NCI-H128 (cell line): Measurements from ENCODE around the gene WBP2.

ENCODE experiments used
- DNase-seq: peaks from one replicate; lab custom pipeline; 2025; ENCODE audit not compliant: unreplicated experiment; lab: John Stamatoyannopoulos, UW

WBP2 gene

DNA sequence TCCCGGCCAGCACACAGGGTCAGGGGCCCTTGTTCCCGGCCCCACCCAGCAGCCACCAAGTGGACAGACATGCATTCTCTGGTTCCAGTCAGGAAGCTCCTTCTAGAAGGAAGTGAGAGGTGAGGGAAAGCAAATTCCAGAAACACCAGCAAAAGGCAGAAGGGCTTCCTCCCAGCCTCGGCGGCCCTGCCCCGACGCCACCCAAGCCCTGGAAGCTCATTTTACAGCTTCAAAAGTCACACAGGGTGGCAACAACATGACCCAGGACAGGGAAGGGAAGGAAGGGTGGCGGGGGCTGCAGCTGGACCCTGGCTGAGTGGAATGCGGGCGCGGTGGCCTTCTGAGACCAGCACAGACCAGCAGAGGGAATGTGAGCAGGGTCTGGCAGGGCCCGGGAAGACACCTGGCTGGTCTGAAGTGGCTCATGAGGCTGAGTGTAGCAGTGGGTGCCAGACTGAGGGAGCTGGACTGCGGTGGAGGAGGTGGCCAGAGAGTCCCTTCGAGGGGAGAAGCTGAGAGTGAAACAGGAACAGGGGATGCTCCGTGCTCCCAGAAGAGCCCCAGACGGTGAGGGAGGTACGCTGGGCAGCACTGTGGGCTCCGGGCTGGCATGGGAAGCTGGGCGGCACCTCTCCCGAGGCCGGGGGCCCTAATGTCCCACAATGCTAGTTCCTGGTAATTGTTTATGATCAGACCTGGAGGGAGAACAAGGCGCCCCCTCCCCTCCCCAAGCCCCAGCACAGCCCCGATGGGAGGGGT lies 9.0 kb downstream of the WBP2 start:
- DNase-seq = no peak

DNA sequence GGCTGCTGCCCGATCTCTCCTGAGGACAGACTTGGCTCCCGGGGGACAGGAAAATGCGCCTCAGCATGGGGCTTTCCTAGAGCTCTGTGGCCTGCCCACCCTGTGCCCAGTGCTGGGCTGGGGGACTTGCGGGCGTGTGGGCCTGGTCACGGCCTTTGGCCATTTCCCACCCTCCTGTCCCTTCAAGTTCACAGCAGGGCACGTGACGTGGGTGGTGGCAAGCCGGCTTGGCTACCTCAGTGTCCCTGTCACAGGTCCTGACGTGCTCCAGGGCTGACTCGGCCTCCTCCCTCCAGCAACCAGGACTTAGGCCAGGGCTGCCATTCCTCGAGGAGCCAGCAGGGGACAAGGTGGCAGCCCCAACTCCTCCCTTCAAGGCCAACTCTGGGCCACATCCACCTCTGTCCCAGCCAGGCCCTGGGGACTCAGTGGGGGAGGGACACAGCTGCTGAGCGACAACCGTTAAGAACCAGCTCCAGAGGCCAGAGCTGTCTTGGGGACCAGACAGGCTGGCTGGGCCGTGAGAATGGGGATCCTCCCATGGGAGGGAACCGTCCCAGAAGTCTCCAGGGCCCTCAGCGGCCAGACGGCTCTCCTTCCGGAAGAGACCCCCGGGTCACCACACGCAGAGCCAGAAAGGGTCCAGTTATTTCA lies 9.9 kb downstream of the WBP2 start:
- DNase-seq = no peak

DNA sequence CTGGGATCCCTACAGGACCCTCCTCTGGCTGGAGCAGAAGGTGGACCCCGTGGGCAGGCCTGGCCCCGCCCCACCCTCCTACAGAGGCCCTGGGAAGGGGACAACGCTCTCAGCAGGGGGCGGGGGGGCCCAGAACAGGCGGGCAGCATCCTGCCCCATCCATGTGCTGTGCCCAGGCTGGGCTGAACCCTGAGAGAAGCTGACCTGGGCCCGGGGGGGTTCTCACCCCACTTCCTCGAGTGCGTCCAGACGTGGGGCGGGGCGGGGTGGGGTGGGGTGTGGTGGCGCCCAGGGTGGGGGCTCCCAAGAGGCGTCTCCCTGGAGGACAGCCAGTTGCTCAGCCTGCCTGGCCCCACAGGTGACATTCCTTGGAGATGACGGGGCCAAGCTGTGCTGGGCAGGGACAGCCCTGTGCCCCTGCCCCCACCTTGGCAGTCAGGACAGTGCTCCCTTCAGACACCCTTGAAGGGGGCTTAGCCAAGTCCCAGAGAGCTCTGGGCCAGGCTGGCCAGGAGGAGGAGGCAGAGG lies 10.5 kb downstream of the WBP2 start:
- DNase-seq = no peak

DNA sequence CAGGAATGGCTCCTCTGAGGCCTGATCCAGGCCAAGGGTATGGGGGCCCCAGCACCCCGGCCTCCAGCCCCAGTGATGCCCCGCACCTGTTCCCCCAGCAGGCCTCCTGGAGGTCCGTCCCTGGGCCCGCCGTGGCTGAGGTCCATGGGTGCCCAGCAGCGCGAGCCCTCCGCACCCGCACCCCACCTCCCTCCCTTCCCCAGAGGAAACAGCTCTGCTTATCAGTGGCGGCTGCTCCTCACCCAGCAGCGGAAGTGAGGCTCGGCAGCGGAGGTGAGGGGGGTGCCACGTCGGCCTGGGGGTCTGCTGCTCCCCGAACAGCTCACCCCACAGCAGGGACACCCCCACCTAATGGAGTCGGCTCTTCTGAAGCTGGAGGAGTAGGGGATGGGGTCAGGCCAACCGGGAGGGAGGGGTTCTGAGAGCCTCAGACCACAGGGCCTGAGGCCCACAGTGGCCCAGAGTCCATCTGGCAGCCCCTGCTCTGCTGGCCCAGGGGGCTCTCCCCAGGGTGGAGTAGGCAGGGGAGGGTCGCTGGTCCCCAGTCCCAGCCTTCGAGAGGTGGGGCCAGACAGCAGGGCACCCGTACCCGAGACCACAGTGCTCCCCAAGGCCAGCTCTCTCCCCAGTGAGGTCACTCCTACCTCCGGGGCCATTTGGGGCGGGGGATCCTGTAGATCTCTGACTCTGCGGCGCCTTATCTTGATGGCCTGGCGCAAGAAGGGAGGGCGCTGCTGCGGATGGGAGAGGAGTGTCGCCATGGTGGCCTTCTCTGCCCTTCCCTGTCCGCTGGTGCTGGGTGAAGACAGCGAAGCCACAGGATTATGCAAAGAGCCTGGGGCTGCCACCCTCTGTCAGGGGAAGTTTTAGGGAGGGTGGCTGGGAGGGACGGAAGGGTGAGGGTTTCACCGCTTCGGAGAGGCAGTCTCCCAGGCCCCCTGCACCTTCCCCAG lies 11.3 kb downstream of the WBP2 start, which contains the start of gene UNC13D:
Gene UNC13D (minus strand): TSS at position 828 of the 953 bp plus-strand sequence. CDS start 67 bp downstream, at position 761.
- DNase-seq = no peak

DNA sequence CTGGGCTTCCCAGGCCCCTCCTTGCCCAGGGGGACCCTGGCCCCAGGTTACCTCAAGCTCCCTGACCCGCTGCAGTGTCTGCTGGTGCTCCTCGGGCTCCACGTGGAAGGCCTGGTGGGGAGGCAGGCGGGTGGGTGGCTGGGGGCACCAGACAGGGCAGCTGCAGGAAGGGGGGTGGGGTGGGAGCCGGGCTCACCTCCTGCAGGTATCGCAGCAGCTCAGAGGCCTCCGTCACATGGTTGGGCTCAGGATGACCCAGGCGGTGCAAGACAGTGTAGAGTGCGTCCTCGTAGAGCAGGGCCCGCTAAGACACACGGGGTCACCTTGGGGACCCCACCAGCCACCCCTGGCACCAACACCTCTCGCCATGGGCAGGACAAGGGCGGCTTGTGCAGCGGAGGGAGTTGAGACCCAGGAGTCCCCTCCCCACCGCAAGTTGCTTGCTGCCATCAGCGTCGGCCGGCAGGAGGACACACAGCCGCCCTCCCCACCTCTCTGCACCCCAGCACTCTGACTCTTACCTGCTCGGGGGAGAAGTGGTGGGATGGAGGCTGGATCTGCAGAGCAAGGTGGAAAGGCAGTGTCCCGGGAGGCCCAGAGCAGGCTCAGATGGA lies 12.1 kb downstream of the WBP2 start:
- no peak for DNase-seq

DNA sequence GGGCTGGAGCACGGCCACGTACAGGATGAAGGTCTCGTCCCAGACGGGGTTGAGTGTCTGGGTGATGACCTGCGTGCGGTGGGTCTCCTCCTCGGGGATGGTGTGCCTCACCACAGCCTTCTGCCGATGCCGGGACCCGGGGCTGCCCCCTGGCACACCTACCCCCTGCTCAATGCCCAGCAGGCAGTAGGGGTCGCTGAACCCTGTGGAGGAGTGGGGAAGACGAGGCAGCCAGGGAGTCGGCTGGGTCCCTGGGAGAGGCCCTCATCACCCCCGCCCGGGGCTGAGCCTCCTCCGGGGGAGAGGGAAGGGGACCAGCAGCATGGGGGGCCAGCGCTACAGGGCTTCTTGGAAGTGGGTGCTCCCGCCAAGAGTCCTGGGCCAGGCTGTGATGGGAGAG lies 12.7 kb downstream of the WBP2 start:
- no peak for DNase-seq

DNA sequence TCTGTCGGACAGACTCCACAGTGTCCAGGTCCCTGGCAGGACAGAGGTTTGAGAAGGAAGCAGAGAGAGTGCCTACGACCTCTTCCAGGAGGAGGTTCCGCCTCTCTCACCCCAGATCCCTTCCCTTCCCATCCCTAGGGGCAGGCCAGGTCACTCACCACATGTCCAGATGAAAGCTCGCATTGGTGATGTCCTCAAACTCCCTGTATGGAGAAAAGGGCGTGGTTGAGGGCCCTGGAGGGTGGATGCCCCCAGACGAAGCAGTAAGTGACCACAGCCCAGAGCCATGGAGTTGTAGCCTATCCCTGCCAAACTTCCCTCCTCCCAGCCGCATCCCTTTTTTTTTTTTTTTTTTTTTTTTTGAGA lies 14.4 kb downstream of the WBP2 start:
- no peak for DNase-seq

DNA sequence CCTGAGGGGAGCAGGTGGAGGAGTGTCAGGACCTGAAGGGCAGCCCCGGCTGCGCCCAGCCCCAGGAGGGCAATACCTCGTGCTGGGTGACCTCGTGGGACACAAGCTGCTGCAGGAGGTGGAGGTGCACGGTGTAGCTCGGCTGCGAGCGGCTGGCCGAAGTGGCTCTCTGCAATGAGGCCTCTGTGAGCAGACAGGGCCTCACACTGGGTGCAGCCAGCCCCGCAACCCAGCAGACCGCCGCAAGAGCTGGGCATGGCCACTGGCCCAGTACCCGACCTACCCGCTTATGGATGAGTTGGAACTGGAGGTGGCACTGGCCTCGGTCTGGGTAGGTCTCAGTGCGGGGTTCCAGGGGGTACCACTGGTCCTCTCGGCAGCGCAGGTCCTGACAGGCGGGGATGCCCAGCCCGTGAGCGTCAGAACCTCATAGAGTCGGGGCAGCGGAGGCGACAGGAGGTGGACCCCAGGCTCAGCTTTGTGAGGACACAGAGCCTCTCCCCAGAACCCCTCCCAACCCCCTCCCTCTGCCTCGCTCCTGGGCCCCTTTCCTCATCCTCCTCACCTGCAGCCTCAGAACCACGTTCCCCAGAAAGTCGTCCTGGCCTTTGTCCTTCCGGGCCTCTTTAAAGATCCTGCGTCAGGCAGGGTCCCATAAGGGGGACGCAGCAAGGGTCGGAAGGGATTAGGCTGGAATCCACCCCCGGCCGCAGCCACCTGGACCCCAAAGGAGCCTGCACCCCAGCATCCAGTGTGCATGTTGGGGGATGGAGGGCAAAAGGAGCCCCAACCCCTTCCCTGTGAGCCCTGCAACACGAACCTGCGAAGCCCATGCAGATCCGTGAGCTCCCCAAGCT lies 15.0 kb downstream of the WBP2 start:
- DNase-seq = no peak

DNA sequence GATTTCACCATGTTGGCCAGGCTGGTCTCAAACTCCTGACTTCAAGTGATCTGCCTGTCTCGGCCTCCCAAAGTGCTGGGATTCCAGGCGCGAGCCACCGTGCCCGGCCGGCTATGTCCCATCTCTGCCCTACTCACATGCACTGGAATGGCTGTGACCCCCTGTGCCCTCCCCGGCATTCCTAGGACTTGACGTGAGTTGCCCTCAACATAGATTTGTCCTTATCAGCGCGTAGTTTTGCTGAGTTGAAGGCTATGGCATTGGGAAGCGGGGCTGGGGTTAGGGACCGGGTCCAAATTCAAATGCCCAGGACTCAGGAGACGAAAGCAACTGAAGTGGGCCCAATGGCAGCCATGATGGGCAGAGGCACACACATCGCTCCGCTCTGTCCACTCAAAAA lies 16.7 kb downstream of the WBP2 start:
- no peak for DNase-seq

DNA sequence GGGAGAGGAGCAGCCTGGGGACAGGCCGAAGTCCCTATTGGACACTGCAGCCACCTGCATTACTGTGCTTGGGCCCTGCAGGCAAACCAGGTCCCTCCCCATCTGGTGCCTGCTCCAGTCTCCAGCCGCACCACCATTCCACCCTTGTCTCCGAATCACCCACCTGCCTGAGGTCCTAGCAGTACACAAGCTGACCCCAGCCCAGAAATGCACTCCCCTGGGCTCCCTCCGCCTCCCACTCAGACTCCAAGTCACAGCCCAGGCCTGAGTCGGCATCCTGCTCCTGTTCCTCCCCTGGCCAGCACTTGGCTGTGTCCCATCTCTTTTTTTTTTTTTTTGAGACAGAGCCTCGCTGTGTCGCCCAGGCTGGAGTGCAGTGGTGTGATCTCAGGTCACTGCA lies 17.2 kb downstream of the WBP2 start:
- DNase-seq = no peak

DNA sequence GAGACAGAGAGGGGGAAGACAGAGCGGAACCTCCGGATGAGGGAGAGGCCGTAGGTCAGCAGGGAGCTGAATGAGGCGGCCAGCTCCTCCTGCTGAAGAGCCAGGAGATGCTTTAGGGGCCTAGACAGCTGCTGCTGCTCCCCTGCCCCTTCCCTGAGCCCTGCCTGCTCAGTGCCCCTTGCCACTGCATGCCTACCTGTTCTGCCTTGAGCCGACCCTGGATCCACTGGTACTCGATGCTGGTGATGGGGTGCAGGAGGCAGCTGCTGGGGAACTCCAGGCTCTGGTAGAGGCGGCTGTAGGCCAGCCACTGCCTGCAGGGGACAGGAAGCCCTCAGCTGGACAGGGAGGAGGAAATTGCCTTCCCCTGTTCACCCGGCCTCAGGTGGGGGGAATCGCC lies 18.5 kb downstream of the WBP2 start:
- DNase-seq = no peak

DNA sequence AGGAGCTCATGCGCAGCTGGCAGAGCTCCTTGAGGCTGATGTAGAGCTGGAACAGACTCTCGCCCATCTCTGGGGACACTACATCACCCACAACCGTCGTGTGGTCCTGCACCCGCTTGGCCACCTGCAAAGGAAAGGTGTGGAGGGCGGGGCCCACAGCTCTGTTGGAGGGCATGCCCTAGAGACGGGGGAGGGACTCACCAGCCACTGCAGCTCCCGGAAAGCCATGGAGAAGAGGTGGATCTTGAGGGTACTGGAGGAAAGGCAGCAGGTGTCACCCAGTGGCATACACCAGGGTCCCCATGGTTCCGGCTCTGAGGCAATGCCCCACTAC lies 19.5 kb downstream of the WBP2 start:
- no peak for DNase-seq

DNA sequence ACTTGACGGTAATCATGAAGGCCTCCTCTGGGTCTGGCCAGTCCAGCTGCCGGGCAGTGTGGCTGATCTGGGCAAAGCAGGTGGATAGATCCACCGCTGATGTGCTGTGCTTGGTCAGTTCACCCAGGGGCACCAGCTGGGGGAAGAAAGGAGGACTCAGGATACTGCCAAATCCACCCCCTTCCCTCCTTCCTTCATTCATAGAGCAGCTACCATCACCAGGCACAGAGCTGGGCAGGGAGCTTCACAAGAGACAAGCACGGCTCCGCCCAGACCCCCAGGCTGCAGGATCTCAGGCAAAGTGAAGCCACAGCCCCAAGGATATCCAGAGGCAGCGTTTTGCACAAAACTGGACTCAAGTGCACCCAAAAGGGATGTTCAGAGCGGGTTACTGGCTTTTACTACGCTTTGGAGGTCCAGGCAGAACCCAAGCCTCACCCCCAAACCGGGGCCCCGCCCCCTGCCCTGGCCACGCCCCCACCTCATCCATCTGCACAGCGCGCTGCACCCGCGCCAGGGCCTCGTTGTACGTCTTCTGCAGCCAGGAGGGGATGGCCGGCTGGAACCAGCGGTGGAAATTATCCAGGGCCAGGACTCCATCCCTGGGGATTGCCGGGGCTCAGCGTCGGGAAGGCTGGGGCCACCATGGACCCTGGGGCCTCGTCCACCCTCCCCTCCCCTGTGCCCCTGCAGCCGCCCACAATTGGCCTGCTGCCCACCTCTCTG lies 20.0 kb downstream of the WBP2 start:
- DNase-seq = no peak

DNA sequence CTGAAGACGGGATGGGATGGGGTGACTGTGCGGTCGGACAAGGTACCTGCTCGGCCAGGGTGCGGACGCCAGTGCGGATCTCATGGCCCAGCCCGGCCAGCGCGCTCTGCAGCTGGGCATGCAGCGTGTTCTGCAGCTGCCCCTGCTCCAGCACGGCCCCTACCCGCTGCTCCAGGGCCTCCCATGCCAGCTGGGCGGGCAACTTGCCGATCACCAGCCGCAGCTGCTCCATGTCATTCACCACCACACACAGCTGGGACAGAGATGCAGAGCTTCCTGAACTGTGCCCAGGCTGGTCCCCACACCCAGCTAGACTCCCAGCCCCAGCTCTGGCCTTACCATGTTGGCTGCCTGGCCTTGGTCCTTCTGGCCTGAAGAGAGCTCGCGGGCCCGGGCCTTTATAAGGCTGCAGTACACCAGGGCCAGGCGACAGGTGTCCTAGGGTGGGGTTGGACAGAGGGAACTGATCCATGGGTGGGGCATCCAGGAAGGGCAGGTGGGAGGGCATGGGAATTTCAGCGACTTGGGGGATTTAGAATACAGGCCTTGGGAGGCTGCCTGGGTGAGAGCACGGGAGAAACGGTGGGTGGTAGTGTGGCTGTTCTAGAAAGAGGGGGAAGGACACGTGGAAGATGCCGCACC lies 20.7 kb downstream of the WBP2 start:
- DNase-seq = no peak

DNA sequence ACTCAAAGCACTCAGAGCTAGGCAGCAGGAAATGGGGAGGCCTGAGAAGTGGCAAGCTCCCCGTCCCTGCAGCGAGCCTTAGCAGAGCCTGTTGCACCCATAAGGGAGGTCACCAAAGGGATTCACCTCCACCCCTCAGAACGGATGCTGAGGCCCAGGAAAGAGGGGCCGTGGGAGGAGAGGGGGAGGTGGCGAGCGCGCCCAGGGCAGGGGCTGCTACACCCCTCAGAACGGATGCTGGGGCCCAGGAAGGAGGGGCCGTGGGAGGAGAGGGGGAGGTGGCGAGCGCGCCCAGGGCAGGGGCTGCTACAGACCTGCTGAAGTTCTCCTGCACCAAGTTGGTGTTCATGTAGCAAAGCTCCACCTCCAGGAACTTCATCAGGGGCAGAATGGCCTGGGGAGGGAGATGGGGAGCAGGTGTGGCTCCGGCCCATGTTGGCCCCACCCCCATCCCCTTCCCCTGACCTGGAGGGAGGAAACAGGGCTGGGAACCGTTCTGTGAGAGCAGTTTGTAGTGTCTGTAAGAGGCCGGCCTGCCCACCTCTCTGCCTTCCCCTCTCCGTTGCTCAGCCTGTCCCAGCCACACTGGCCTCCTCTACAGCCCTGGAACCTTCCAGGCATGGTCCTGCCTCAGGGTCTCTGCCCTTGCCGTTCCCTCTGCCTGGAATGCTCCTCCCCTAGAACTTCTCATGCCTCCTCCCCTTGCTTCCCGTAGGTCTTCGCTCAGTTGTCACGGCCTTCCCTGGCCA lies 22.3 kb downstream of the WBP2 start:
- no peak for DNase-seq

DNA sequence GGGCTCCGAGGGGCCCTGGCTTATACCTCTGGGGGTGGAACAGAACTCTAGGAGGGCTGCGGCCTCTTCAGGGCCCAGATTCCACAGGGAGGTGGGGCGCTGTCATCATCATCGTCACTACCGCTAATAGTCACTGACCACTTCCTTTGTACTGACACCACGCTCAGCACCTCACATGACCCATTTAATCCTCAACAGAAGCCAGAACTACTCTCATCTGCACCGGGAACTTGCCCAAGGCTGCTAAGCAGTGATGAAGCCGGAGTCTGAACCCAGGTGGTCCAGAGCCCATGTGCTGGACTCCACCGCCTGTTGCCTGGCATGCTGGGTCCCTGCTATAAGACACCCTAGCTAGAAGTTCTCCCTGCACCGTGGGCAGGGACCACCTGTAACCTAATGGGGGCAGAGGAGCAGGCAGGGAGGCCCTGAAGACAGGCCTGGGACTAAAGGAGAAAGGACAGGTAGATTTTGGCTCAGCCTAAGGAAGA lies 22.9 kb downstream of the WBP2 start:
- no peak for DNase-seq

DNA sequence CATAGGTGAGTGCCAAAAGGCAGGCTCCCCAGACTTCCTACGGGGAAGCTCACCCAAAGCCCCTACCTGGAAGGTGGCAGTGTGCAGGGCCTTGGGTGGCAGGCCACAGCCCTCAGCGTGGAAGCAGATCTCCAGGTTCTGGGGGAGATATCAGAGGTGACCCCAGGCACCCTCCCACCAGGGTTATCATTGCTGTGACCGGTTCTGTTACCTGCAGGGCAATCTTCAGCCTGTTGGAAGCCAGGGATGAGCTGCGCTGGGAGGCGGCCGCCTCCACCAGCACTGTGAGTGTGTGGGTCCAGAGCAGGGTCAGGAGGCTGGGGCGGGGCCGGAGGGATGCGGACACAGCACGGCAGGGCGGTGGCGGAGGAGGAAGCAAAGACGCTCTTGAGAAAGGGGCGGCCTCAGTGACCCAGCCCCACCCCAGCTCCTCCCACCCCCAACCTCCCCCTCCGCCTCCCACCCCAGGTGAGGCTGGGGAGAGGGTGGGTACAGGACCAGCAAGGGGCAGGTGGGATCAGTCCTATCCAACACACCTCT lies 24.0 kb downstream of the WBP2 start:
- no peak for DNase-seq
